HUDEP-2 (cell line): ENCODE data around the gene NEBL.

Experiments used
- DNase-seq, 76 experiments: peaks; one replicate each; lab custom pipeline; 2025; ENCODE audit not compliant: unreplicated experiment in 76 of 76; lab: John Stamatoyannopoulos, UW

The NEBL gene

DNA sequence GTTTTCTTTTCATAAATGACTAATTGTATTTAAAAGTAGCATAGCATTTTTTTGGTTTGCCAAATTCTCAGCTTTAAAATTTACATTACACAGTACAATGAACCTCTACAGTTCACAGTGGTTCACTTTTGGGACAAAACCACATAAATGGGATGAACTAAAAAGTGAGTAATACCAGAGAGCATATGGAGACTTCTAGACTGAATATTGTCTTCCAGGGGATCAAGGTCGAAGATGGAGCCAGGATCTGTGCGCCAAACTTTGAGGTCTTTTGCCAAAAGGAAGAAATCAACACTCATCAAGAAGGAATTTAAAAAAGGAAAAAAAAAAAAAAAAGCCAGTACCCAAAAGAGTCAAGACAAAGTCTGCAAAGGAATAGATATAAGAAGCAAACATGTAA is 87.5 kb downstream of the NEBL start:
- DNase-seq = no peak

DNA sequence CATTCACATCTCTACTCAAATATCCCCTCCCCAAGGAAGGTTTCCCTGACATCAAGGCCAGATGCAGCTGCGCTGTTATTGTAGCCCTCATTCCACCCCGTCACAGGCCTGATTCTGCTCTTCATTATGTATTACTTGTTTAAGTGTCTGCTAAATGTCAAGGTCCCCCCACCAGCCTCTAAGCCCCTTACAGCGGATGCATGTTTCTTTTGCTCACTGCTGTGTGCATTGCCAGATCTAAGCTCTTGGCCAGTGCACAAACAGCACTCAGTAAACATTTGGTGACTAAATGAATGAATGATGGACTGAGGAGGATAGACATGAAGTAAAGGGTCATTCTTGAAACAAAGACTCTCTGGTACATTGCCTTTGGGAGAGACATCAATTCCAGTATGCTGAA is 90.6 kb downstream of the NEBL start:
- no peak for DNase-seq

- no peak for DNase-seq
These were observed 99.8 kb downstream of the NEBL start for GRCh38 chr10:20797290-20797689.

DNA sequence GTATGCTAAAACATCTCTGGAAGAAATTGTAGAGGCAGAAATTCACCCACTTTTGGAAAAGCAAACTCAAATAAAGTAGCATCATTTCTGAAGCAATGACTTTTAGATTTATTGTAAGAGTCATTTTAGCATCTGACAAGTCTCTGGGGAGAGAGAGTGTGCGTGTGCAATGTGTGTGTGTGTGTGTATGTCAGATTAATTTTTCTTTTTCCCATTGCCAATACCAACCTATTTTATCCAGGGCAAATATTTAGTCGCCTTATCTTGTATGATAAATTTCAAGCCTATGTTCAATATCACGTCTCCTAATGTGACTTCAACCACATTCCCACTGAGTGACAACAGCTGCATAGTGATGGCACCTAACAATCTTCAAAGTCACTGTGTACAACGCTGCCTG is 101.7 kb downstream of the NEBL start:
- no peak for DNase-seq

DNA sequence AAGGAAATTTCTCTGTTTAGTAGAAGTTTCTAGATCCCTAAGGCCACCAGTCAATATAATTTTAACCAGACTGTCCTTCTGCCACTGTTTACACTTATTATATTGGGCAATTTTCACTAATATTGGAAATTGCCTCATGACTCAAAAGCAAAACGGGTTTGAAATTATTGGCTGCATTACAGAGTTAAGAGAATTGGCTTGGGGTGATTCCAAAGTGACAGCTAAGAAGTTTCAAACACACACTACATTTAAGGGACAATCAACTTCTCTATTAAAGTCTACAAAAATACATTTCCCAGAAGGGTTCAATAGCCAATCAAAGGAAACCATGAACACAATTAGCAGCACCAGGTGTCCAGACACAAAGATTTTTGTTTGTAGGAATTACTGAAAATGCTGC is 111.9 kb downstream of the NEBL start:
- no peak for DNase-seq

DNA sequence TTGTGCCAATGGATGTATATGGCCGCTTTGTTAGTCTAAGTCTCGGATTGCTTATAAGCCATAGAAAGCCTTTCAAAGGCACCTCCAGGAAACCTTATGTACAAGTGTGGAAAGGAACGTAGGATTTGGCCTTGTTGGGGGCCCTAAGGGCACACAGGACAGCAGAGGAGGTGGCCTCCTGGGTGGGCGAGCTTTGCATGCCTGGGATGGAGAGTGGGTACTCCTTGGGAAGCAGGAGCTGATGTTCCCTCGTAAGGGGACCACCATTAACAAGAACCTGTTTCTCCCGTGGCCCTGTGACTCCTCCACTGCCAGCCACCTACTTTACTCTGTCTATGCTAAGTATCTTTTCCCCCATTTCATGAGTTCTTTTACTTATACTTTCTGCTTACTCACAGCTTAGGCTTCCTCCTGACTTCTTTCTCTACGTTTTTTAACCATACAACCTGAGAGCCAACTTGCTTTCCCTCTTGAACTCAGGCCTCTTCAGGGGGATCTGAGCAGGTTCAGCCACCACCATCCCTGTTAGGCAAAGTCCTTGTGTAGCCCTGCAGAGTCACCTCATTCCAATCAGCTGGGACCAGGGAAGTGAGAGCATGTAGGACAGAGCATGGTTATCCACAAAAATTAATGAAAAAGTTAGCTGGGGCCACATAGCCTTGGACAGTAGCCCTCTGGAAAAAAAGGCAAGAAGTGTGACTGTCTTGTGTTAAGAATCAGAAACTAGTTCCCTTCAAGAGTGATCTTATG is 118.9 kb downstream of the NEBL start:
- no peak for DNase-seq

GRCh38 chr10:20776384-20777118 is 120.6 kb downstream of the NEBL start:
- DNase-seq = no peak

DNA sequence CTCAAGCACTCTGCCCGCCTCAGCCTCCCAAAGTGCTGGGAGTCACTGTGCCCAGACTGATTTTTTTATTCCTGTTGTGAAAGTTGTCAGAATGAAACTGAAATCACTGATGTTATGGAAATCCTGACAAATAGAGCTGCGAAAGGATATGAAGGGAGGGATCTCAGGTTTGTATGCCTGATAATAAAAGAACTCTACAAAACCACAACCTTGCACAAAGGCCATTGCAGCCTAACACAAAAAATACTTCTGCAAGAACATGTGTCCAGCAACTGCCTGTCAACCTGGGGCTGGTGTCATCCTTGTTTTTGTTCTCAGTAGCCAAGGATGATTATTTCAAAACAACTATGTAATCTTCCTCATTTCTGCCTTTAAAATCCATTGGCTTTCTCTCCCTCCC is 126.1 kb downstream of the NEBL start:
- DNase-seq = no peak

DNA sequence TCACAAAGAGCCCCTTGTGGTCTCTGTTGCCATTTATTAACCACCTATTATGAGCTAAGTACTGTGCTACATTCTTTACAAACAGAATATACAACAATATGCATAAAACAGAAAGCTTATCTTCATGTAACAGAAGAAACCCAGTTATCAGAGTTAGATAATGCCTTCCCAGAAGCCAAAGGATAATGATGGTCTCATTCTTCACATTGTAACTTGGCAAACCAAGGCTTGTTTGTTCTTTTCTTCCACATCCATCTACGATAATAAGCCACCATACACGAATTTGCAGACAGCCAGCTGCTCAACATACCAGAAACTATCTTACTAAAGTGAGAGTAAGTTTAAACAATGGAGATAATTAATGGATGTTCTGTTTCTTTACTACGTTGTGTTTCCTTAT is 127.6 kb downstream of the NEBL start:
- DNase-seq = no peak

DNA sequence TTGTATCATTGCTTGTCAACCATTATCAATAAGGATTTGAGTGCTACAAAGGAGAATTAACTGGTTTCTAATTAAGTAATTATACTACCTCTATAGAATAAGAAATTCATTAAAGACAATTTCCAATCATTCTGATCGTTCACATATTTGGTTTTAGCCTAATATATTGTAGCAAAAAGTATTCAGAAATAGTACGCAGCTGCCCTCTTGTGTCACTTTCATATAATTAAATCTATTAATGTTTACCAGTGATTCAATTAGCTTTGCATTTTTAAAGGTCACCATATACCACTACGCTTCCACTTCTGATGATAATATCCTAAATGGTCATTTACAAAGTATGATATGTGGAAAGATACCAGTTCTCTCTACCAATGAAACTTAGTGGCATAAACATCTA is 128.3 kb downstream of the NEBL start:
- DNase-seq = no peak

- no peak for DNase-seq
These were observed 130.1 kb downstream of the NEBL start for GRCh38 chr10:20767028-20767427.

DNA sequence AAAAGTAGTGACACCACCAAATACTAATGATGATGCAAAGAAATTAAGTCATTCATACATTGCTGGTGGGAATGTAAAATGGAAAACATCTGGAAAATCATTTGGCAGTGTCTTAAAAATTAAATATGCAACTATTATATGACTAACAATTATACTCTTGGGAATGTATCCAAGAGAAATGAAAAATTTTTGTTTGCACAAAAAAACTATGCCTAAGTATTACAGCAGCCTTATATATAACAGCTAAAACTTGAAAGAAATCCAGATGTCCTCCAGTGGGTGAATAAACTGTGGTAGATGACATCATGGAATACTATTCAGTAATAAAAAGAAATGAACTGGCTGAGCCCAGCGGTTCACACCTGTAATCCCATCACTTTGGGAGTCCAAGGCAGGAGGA is 132.0 kb downstream of the NEBL start:
- DNase-seq = no peak

DNA sequence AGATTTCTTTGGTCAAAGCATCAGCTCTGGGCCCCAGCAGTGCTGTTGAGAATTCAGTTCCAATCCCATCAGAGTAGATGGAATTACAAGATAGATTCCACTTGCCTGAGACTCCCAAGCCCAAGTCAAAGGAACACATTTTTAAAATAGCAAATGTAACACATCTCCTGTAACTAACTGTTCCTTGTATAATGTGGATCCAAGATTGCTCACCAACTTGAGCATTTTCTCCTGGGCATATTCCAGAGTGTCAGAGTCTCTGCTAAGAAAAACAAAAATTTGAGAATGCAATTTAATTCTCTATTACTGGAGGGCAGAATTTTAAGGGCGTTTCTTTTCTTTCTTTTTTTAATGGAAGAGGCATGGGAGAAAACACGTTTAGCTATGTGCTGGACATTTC is 136.7 kb downstream of the NEBL start:
- no peak for DNase-seq

- no peak for DNase-seq
These were observed 148.6 kb downstream of the NEBL start for GRCh38 chr10:20748551-20748950.

- DNase-seq = no peak
These were observed 149.3 kb downstream of the NEBL start for GRCh38 chr10:20747782-20748181.

DNA sequence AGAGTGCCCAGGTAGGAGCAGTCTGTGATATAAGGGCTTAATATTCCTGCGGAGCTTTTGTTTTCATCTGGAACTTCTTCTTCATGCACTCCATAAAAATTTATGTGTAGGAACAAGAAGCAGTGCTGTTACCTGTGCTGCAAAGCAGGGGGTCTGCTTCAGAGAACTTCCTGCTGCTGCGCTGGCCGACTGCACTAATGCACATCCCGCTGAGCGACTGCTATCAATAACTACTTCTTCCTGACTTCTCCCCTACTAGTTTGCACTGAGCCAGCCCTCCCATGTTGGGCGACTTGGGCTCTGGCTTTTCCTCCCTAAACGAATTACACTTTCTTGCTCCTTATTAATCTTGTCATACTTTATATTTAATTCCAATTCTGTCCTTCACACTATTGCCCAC is 150.3 kb downstream of the NEBL start:
- DNase-seq = no peak

GRCh38 chr10:20745556-20746375 is 151.3 kb downstream of the NEBL start:
- no peak for DNase-seq

DNA sequence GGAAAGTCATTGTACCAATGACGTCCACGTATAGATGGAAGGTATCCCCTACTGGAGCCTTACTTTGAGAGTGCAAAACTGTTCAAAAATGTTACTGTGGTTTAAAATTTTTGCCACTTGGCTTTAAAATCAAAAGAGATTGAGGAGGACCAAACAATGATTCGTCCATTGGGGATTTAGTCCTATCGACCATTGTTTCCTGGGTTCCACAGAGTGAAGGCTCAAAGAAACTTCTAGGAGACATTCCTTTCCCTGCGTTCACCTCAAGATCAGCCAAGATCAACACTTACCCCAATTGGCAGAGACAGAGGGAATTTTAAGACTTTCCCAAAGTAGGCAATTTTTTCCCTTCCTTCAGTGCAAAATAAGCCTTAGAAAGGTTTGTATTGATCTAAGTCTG is 152.3 kb downstream of the NEBL start:
- no peak for DNase-seq

GRCh38 chr10:20743942-20744341 is 153.2 kb downstream of the NEBL start:
- no peak for DNase-seq

DNA sequence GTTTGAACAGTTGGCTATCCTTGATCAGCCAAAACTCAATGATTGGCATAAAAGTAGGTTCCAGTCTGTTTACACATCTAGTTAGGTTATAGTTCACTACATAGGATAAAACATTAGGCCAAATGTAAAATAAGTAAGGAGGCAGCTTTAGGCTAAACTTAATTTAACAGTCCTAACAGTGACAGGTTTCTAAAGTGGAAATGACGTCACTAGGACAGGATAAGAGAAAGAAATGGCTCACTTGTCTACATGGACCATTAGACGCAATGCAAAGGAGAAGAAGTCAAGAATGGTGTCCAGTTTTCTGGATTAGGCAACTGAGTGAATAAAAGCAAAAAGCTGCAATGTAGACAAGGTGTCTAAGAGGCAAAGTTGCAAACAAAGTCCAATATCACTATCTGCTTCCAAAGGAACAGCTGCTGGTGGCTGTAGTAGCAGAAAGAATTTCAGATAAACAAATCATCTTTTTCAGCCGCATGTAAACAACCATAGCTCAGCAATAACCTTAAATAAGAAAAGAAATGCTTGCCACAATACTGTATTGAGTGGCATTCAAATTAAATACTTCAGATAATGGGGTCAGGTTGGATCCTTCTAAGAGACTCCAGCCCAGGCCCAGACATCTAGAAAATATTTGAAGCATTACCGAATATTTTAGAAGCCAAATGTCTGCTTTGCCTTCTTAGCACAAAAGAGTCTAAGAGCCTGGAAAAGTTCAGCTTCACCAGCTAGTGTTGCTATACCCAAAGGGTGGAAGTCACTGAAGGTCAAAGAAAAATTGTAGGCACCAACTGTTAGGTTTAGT is 154.2 kb downstream of the NEBL start:
- DNase-seq = no peak

- DNase-seq = no peak
These were observed 157.0 kb downstream of the NEBL start for GRCh38 chr10:20740120-20740519.
